ENCODE data around the gene SPATC1L. TPM values are rescaled to one million over a fixed set of nuclear protein-coding genes. Genes with fewer than 3 reads are reported as not detected.
A peak's percentile ranks its signal among the peaks of the same experiment; 100 is the strongest.
"Not testable (repeated sequence)": the region's sequence is repeated elsewhere in the genome, so short reads cannot be mapped to it uniquely, and the experiment has no call there.

The SPATC1L gene
- total RNA-seq, 1 experiment from 2014 or later, result 6.2 TPM

DNA sequence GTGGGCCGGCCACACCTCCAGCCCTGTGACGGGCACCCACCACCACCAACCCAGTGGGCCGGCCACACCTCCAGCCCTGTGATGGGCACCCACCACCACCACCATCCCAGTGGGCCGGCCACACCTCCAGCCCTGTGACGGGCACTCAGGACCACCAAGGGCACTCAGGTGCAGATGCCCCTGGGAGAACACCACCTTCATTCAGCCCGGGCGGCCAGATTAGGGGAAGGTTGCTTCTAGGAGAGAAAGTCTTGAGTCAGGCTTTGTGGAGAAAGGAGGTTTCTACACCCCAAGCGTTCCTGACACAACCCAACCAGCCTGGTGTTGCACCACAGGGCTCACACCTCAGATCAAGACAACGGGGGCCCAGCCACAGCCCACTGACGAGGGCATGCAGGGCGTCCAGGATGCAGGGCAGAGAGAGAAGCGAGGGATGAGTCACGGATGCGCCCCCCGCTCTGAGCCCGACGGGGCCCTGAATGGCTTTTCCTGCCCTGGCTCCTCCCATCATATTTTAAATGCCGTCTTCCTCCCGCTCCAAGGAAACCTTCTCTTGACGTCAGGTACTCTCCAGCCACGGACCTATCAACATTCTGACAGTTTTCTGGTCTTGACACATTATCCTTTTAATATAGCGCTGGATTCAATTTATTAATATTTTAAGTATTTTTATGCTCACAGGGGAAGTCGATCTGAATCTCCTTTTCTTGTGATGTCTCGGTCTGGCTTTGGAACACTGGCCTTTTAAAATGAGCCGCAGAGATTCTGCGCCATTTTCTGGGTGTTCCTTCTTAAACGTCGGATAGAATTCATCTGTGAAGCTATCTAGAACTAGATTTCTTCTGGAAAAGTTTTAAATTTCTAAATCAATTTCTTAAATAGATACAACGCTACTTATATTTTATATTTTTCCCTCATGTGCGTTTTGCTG, 631 bp upstream of the SPATC1L start:
- DNase-seq (ENCODE audit: extremely low read depth, low read depth), result peak; percentile 63

DNA sequence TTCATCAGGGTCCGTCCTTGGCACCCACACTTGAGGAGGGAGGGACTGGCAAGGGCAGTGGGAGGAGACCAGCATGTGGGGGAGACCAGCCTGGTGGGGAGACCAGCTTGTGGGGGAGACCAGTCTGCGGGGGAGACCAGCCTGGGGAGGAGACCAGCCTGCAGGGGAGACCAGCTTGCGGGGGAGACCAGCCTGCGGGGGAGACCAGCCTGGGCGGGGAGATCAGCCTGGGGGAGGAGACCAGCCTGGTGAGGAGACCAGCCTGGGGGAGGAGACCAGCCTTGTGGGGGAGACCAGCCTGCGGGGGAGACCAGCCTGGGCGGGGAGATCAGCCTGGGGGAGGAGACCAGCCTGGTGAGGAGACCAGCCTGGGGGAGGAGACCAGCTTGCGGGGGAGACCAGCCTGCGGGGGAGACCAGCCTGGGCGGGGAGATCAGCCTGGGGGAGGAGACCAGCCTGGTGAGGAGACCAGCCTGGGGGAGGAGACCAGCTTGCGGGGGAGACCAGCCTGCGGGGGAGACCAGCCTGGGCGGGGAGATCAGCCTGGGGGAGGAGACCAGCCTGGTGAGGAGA, 836 bp downstream of the SPATC1L start:
- not testable (repeated sequence) for DNase-seq (ENCODE audit: extremely low read depth, low read depth)

DNA sequence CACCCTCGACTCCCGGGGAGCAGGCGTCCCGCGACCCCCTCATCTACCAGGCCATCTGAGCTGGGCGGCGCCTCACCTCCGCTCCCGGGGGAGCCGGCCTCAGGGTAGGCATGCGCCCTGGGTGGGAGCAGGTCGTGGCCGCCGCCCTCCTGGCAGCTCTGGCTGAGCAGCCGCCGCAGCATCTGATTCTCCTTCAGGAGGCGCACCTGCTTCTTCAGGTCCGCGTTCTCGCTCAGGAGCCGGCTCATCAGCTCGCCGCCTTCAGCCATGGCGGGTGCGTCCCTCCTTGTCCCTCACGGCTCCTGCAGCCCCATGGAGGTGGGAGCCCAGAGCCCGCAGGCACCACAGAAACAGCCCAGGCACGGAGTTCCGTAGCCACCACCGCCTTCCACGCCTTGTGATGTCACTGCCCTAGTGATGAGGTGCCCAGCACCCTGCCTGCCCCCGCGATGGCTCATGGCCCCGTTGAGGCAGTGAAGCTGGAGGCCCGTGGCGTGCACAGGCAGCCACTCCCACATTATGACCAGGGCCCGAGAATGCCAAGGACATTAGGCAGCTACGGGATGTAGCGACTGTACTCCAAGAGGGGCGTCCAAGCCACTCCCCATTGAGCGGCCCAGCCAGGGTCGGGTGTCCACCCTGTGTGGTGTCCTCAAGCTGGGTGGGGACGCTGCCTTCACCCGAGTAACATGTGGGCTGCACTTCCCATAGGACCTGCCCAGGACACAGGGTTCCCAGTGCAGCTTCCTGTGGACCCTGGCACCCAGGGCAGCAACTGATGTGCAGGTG, 1.5 kb downstream of the SPATC1L start:
- DNase-seq (ENCODE audit: extremely low read depth, low read depth), result no peak

DNA sequence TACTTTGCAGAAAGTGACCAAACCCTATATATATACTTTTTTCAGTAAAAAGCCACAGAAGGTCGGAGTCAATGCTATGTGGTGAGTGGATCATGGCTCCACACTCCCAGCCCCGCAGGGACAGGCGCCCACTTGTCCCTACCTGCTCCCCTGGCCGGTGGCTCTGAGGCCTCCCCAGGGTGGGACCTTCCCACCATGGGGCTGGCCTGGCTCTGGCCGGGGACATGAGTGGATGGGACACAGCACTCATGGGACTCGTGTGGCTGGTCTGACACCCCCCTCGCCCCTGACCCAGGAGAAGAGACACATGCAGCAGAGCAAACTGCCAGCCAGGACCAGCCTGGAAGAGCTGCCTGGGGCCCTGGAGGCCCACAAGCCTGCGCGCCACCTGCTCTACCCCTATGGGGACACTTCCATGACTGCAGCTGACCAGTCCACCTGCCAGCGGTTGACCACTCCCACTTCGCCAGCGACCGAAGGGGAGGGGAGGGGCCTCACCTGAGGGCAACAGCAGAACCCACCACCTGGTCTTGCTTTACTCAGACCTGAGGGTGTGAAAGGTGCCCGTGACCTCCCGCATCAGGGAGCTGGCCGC, 2.2 kb downstream of the SPATC1L start:
- DNase-seq (ENCODE audit: extremely low read depth, low read depth), result no peak

DNA sequence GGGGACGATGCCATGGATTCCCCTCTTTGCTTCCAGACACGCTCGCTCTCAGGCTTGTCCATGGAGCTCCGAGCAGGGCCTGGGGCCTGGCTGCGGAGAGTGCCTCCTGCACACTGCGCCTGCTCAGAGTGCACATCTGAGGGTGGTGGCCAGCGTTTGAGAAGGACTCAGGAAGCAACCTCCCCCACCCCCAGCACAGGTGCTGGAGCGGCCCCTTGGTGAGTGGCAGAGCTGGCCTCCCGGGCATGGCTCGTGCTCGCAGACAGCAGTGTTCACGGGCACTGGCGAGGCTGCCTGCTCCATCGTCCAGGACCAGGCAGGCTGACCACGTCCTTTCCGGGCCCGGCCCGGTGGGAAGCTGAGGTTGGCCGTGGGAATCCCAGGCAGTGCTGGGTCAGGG, 2.8 kb downstream of the SPATC1L start:
- DNase-seq (ENCODE audit: extremely low read depth, low read depth), result no peak

DNA sequence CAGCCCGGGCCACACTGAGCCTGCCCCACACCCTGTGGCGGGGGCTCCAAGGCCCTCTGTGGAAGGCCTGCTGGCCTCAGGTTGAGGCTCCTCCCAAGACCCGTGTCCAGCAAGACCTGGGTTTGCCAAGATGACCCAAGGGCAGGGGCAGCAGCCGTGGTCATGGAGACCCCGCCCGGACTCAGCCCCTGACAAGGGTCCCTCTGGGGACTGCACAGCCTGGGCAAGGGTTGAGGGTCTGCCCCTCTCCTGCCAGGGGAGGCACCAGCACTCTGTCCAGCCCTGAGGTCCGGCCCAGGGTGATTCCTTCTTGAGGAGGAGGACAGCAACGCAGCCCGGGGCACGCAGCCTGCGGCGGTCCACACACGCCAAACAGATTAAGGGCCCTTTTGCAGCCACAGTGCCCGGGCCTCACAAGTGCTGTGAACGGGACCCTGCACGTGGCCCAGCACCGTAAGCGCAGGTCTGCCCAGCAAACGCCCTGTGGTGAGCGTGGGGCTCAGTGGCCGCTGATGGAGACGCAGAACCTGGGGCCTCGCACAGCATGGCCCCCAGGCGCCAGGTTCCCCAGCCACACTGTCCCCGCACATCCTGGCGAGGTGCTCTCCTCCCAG, 3.4 kb downstream of the SPATC1L start:
- DNase-seq (ENCODE audit: extremely low read depth, low read depth), result no peak

DNA sequence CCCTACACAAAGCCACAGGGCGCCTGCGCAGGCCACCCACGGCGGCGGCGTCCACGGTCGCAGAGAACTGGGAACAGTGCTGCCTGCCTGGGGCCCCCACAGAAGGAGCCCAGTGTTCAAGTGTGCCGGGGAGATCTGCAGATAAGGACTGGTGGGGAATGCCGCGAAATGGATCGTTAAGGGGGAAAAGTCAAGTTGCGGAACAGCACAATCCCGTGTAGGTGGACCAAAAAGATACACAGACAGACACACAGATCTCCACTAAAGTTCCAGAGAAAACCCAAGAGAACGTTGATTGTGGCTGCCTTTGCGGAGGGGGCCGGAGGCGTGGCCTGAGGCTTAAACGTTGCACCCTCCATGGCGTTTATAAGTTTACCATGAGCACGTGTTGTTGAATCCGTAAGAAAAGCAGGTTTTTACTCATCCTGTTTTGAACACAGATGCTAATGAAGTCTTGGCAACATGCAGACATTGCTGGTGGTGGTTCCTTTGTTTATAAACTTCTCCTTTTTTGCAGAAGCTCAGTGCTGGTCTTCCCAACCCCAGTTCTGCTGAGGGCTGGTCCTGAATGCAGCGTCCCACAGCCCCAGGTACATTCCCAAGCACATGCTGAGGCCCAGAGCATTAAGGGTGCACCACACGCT, 4.1 kb downstream of the SPATC1L start:
- DNase-seq (ENCODE audit: extremely low read depth, low read depth), result no peak

DNA sequence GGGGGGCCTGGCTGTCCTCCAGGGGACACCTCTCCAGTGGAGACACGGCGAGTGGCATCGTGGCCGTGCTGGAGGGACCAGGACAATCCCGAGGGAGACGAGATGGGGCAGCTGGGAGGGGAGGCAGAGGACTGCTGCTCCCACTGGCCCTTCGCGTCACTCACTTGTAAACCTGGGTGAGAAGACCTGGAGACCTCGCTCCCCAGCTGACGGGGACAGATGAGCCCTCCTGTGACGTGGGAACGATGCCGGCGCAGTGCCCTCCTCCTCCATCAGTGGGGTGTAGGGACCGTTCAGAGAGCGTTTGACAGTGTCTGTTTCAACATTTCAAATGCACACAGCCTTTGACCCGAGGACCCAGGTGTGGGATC, 4.6 kb downstream of the SPATC1L start:
- no peak for DNase-seq (ENCODE audit: extremely low read depth, low read depth)

DNA sequence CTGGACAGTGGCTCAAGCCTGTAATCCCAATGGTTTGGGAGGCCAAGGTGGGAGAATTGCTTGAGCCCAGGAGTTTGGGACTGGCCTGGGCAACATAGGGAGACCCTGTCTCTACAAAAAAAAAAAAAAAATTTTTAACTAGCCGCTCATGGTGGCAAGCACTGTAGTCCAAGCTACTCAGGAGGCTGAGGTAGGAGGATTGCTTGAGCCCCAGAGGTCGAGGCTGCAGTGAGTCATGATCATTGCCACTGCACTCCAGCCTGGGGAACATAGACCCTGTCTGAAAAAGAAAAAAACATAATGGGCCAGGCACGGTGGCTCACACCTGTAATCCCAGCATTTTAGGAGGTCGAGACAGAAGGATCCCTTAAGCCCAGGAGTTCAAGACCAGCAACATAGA, 5.3 kb downstream of the SPATC1L start:
- DNase-seq (ENCODE audit: extremely low read depth, low read depth), result no peak

DNA sequence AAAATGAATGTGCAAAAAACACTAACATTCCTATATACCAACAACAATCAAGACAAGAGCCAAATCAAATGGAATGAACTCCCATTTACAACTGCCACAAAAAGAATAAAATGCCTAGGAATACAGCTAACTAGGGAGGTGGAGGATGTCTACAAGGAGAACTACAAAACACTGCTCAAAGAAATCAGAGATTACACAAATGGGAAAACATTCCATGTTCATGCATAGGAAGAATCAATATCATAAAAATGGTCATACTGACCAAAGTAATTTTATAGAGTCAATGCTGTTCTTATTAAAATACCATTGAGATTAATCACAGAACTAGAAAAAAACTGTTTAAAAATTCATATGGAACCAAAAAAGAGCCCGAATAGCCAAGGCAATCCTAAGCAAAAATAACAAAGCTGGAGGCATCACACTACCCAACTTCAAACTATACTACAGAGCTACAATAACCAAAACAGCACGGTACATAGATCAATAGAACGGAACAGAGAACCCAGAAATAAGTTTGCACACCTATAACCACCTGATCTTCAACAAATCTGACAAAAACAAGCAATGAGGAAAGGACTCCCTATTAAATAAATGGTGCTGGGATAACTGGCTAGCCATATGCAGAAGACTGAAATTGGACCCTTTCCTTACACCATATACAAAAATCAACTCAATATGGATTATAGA, 7.7 kb downstream of the SPATC1L start:
- not testable (repeated sequence) for DNase-seq (ENCODE audit: extremely low read depth, low read depth)

DNA sequence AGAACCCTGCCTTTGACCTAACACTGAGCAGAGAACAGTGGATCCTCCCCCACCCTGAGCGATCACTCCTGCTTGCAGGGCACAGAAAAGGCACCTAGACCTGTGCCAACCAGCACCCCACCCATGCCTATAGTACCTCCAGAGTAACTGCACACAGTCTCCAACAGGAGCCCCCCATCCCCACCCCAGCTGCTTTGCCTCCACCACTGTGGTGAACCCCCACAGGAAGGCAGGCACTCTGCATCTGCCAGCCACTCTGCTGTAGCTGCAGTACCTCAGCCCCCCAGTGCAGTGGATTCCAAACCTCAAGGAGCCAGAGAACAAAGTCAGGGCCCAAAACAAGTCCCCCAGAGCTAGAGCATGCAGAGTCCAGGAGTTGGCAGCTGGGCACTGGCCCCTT, 10.7 kb downstream of the SPATC1L start:
- DNase-seq (ENCODE audit: extremely low read depth, low read depth), result no peak

DNA sequence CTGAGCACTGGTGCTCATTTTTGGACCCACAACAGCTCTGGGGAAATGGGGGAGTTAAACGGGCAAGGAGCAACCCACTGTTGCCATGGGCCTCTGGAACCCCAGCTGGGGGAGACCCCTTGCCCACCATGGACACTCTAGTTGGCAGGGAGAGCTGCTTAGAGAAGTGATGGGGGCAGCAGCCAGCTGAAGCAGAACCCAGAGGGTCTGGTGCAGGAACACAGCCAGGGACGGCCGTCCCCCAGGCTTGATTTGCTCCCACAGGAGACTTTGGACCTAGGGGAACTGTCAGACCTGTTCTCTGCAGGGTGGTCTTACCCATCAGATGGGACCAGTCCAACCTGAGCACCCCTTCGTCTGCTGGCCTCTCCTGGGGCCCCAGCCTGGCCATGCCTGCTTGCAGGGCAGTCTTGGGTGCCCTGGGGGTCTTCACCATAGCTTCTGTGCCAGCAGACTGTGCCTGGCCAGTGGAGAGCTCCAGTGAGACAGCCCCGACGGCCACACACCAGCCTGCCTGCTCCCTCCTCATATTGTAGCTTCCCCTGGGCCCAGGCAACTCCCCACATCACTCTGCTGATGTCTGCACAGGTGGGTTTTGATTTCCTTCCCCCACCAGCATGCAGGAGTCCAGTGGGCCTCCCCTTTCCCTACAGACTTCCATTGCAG, 11.3 kb downstream of the SPATC1L start:
- DNase-seq (ENCODE audit: extremely low read depth, low read depth), result no peak

DNA sequence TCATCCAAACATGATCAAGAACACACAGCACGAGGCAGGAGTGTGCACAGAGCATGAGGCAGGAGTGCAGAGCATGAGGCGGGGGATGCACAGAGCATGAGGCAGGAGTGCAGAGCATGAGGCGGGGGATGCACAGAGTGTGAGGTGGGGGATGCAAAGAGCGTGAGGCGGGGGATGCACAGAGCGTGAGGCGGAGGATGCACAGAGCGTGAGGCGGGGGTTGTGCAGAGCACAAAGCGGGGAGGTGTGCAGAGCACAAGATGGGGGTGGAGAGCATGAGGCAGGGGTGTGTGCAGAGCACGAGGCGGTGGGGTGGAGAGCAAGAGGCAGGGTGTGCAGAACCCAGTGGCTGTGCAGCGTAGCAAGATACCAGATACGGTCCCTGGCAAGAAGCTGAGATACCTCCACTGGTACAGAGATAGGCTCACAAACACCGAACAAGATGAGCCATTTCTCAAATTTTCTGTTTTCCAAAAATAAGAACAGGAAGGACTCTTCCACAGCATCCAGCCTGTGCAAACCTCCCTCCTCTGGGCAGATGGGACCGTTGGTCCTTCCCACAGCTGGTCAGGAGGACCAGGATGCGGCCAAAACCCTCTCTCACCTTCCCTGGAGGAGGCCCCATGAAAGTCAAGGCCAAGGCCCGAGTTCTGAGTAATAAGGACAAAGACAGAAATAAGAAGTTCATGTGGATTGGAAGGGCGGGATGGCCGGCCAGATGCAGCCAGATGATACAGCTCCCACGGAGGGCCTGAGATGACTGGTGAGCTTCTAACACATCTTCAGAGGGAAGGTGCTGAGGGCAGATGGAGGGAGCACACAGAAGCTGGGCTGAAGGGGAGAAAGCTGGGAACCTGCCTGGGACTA, 12.0 kb downstream of the SPATC1L start:
- no peak for DNase-seq (ENCODE audit: extremely low read depth, low read depth)

DNA sequence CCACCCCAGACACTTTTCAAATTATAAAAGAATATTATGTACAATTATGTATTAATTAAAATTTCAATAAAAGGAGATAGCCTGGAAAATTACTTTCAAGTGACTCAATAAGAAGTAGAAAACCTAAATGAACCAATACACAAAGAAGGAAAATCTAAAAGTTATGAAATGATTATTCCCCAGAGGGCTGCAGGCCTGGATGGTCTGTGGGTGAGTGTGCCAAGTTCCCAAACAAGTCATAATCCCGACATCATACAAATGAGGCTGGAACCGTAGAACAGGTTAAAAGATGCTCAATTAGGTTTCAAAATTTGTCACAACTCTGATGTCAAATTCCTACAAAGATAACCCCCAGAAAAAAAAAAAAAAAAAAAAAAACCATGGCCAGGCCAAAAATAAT, 12.7 kb downstream of the SPATC1L start:
- DNase-seq (ENCODE audit: extremely low read depth, low read depth), result no peak

DNA sequence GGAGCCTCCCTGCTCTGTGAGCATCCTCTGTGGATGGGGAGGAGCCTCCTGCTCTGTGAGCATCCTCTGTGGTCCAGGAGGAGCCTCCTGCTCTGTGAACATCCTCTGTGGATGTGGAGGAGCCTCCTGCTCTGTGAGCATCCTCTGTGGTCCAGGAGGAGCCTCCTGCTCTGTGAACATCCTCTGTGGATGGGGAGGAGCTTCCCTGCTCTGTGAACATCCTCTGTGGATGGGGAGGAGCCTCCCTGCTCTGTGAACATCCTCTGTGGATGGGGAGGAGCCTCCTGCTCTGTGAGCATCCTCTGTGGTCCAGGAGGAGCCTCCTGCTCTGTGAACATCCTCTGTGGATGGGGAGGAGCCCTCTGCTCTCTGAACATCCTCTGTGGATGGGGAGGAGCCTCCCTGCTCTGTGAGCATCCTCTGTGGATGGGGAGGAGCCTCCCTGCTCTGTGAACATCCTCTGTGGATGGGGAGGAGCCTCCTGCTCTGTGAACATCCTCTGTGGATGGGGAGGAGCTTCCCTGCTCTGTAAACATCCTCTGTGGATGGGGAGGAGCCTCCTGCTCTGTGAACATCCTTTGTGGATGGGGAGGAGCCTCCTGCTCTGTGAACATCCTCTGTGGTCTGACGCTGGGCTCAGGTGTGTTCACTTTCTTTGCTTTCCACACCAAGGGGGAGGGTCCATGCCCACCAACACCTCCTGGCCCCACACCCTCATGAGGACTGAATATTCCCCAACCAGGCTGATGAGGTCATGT, 13.6 kb downstream of the SPATC1L start:
- DNase-seq (ENCODE audit: extremely low read depth, low read depth), result not testable (repeated sequence)

DNA sequence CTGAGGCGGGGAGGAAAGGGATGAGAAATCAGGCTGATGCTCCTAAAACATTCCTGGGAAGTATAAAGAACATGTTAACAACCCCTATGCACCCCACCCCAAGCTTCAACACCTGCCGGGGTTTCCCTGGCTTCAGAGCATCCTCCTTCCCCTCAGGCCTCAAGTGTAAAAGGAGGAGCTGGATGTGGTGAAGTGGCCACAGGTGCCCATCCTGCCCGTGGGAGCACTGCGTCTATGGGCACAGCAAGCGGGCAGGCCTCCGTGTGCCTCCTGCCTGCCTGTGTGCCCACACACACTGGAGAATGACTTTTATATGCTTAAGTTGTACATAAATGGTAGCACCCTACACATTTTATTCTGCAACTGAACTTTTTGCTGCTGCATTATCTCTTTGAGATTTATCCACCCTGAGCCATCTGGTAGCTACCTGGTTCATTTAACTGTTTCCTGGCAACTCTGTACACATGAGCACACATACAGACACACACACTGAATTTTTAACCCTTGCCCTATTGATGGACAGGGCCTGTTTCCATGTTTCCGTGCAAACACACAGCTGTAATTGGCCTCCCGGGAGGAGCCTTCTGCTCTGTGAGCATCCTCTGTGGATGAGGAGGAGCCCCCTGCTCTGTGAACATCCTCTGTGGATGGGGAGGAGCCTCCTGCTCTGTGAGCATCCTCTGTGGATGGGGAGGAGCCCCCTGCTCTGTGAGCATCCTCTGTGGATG, 15.4 kb downstream of the SPATC1L start:
- no peak for DNase-seq (ENCODE audit: extremely low read depth, low read depth)

DNA sequence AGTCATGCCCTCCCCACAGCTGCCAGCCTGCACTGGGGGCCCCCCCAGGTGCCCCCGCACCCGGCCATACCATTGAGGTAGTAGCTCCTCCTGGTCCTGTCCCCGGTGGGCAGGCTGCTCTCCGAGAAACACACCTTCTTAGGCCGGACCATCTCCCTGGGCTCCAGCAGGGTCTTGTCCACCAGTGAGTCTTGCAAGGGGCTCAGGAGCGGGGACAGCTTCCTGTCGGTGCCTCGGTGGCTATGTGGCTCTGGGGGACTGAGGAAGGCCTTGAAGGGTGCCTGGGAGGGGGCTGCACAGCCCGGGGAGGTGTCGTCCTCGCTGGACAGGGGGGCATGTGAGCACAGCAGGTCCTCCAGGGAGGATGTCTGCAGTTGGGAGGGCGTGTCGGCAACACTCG, 16.0 kb downstream of the SPATC1L start:
- DNase-seq (ENCODE audit: extremely low read depth, low read depth), result no peak

All from NCI-H460 (cell line).